Ascending aorta (tissue), 2 donors: ENCODE measurements around the gene LSM3. TPM values are rescaled to one million over a fixed set of nuclear protein-coding genes. Genes with fewer than 3 reads are reported as not detected.

ENCODE experiments used
- DNase-seq, 2 donors: peaks; one replicate each; pipeline ENCODE4 v3.0.0-alpha.2; 2019; ENCODE audit warnings: low spot score in 2 of 2
- H3K27ac ChIP-seq, 2 donors: fragments of 200-600 bp; sonication (generic); one replicate each; pipeline ENCODE4 v1.5.1; 2016 to 2017; ENCODE audit warnings: mild to moderate bottlenecking in 1 of 2
- H3K27me3 ChIP-seq: fragments of 200-600 bp; sonication (generic); one replicate; pipeline ENCODE4 v1.5.1; 2017
- H3K36me3 ChIP-seq, 2 donors: fragments of 200-600 bp; sonication (generic); one replicate each; pipeline ENCODE4 v1.5.1; 2016
- H3K4me1 ChIP-seq, 2 donors: fragments of 200-600 bp; sonication (generic); one replicate each; pipeline ENCODE4 v1.5.1; 2016 to 2017; ENCODE audit warnings: mild to moderate bottlenecking in 1 of 2
- H3K4me3 ChIP-seq, 2 donors: fragments of 200-600 bp; sonication (generic); one replicate each; pipeline ENCODE4 v1.5.1; 2016 to 2017; ENCODE audit warnings: mild to moderate bottlenecking in 1 of 2
- H3K9me3 ChIP-seq, 2 donors: fragments of 200-600 bp; sonication (generic); one replicate each; pipeline ENCODE4 v1.5.1; 2016
- intact Hi-C: fragments of 100-400 bp; cut with DNase I; formaldehyde crosslinking; loops from one replicate; pipeline ENCODE4 v1.15.1; 2023
- total RNA-seq: library from RNA; depleted of rRNA; stranded (reverse); fragments of >200 nt; gene quantifications from one replicate; pipeline ENCODE4 v1.1.0, GENCODE V29; 2016
- TF ChIP-seq, protein P1 (sequence below), 3 experiments: fragments of 200-600 bp in 2 of 3; fragments of 450-650 bp in 1 of 3; sonication (generic) in 2 of 3; IDR thresholded peaks; one replicate each; pipeline ENCODE4 v1.5.1; 2016 to 2019; ENCODE audit warnings: antibody characterized with exemption in 3 of 3, mild to moderate bottlenecking in 1 of 3, moderate library complexity in 1 of 3

LSM3 gene
- total RNA-seq, 1 donor from 2014 or later: 3.9 TPM

GRCh38 chr3:14183015-14183577, 4.5 kb downstream of the LSM3 start:
- intact Hi-C loops: no loop called here
- Histone ChIP-seq H3K36me3 (peaks cover 29 to 64% of the 10 kb centered on the region in 2 donors), H3K9me3 (no peaks in the 10 kb centered on the region), H3K4me1 (peaks cover 0 to 10% of the 10 kb centered on the region in 2 donors), H3K4me3 (no peak overlapping the region), H3K27ac (no peak overlapping the region), H3K27me3 (no peaks in the 10 kb centered on the region)
- TF ChIP-seq, protein P1, sequence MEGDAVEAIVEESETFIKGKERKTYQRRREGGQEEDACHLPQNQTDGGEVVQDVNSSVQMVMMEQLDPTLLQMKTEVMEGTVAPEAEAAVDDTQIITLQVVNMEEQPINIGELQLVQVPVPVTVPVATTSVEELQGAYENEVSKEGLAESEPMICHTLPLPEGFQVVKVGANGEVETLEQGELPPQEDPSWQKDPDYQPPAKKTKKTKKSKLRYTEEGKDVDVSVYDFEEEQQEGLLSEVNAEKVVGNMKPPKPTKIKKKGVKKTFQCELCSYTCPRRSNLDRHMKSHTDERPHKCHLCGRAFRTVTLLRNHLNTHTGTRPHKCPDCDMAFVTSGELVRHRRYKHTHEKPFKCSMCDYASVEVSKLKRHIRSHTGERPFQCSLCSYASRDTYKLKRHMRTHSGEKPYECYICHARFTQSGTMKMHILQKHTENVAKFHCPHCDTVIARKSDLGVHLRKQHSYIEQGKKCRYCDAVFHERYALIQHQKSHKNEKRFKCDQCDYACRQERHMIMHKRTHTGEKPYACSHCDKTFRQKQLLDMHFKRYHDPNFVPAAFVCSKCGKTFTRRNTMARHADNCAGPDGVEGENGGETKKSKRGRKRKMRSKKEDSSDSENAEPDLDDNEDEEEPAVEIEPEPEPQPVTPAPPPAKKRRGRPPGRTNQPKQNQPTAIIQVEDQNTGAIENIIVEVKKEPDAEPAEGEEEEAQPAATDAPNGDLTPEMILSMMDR (IDR thresholded peaks at IDR 0.05): no peak
- no peak for DNase-seq

GRCh38 chr3:14186854-14187458, 8.3 kb downstream of the LSM3 start:
- Histone ChIP-seq H3K27me3 (no peaks in the 10 kb centered on the region), H3K9me3 (no peaks in the 10 kb centered on the region), H3K4me3 (no peak overlapping the region), H3K36me3 (peaks cover 27 to 55% of the 10 kb centered on the region in 2 donors), H3K27ac (no peak overlapping the region), H3K4me1 (no peaks in the 10 kb centered on the region)
- no peak for DNase-seq
- intact Hi-C loops: no loop called here
- TF ChIP-seq, protein P1 (IDR thresholded peaks at IDR 0.05): no peak

DNA sequence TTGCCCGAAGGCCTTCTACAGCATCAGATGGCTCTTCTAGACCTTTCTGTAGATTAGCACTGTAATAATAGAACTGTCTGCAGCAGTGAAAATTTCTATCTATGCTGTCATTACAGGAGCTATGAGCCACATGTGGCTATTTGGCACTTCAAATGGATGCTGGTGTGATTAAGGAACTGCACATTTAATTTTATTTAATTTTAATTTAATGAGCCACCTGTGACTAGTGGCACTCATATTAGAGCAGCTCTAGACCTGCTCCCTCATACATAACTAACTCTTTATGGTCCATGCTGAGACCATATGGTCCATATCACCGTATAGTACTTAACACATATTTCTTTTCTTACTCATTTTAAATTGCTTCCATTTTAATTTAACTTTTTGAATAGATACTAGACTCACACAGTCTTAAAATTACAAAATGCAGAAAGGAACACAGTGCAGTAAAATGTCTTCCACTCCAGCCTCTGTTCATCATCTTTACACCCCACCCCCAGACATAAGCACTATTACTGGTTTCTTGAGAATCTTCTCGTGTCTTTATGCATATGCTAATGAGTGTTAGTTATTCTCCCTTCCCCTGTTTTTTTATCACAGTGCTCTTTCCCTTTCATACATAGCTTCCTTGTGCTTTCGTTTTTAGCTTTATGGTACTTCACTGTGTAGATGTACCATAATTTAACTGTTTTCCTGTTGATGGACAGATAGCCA, 9.6 kb downstream of the LSM3 start:
- no peaks in the 10 kb centered on the region for H3K4me1 ChIP-seq
- no peak overlapping the region for H3K27ac ChIP-seq
- H3K9me3 ChIP-seq: no peaks in the 10 kb centered on the region
- intact Hi-C loops: no loop called here
- H3K36me3 ChIP-seq: peaks cover 24 to 43% of the 10 kb centered on the region in 2 donors
- DNase-seq: no peak
- no peaks in the 10 kb centered on the region for H3K27me3 ChIP-seq
- TF ChIP-seq, protein P1 (IDR thresholded peaks at IDR 0.05): no peak
- no peak overlapping the region for H3K4me3 ChIP-seq

- TF ChIP-seq, protein P1 (IDR thresholded peaks at IDR 0.05): no peak
- Histone ChIP-seq H3K36me3 (peaks cover 2 to 18% of the 10 kb centered on the region in 2 donors), H3K4me3 (no peak overlapping the region), H3K27me3 (no peaks in the 10 kb centered on the region), H3K9me3 (no peaks in the 10 kb centered on the region), H3K27ac (no peak overlapping the region), H3K4me1 (peaks cover 0 to 7% of the 10 kb centered on the region in 2 donors)
- intact Hi-C loops: no loop called here
- DNase-seq: no peak
These were observed 16.2 kb downstream of the LSM3 start for GRCh38 chr3:14194865-14195264.

- TF ChIP-seq, protein P1 (IDR thresholded peaks at IDR 0.05): no peak
- Histone ChIP-seq H3K36me3 (peaks cover 2 to 18% of the 10 kb centered on the region in 2 donors), H3K4me3 (no peak overlapping the region), H3K27me3 (no peaks in the 10 kb centered on the region), H3K27ac (no peak overlapping the region), H3K9me3 (no peaks in the 10 kb centered on the region), H3K4me1 (peaks cover 6 to 16% of the 10 kb centered on the region in 2 donors)
- intact Hi-C loops: loop anchor here (5.0 kb wide), 1 partner anchor 302 kb away; no protein-coding TSS in a partner anchor
- DNase-seq: no peak
These were observed 21.0 kb downstream of the LSM3 start for GRCh38 chr3:14199641-14200040.
